ENCODE data around the gene RECK.

- peak; percentile 46 for TF ChIP-seq CTCF (conservative IDR thresholded peaks at IDR 0.05)
- no peak for TF ChIP-seq ZFX (IDR thresholded peaks at IDR 0.05)
Observed at GRCh38 chr9:36091026-36091953, 54.6 kb downstream of the RECK start.
